ENCODE measurements around the gene KCNJ16. TPM values are rescaled to one million over a fixed set of nuclear protein-coding genes. Genes with fewer than 3 reads are reported as not detected.

The KCNJ16 gene
- total RNA-seq, 1 donor: not detected

- Histone ChIP-seq H3K79me2 (ENCODE audit: insufficient read depth, low read length) (no peaks in the 10 kb centered on the region), H3K36me3 (ENCODE audit: insufficient read depth, low read length) (no peaks in the 10 kb centered on the region), H3K27ac (ENCODE audit: low read depth, low read length) (no peak overlapping the region), H3K4me2 (ENCODE audit: insufficient read depth, low read length) (no peak overlapping the region), H3K4me1 (ENCODE audit: insufficient read depth, low read length) (peaks cover 6% of the 10 kb centered on the region), H3K4me3 (ENCODE audit: insufficient read depth, low read length) (no peak overlapping the region), H3K27me3 (ENCODE audit: insufficient read depth, low read length) (no peaks in the 10 kb centered on the region), H3K9me3 (ENCODE audit: low read depth, low read length) (no peaks in the 10 kb centered on the region), H4K20me1 (ENCODE audit: insufficient read depth, low read length) (no peaks in the 10 kb centered on the region), H2AFZ (ENCODE audit: low read length) (no peak overlapping the region)
- TF ChIP-seq CTCF (IDR thresholded peaks at IDR 0.05; ENCODE audit: extremely low read depth, low read depth, low read length): no peak
- no peak for DNase-seq (ENCODE audit: insufficient read length, low spot score, missing footprints)
Measured at GRCh38 chr17:70104791-70105523, 29.9 kb downstream of the KCNJ16 start.

GRCh38 chr17:70105641-70106040, 30.6 kb downstream of the KCNJ16 start:
- H3K4me1 ChIP-seq (ENCODE audit: insufficient read depth, low read length): peaks cover 8% of the 10 kb centered on the region
- H3K4me2 ChIP-seq (ENCODE audit: insufficient read depth, low read length): no peak overlapping the region
- H3K4me3 ChIP-seq (ENCODE audit: insufficient read depth, low read length): no peak overlapping the region
- no peaks in the 10 kb centered on the region for H3K79me2 ChIP-seq (ENCODE audit: insufficient read depth, low read length)
- no peaks in the 10 kb centered on the region for H3K27me3 ChIP-seq (ENCODE audit: insufficient read depth, low read length)
- DNase-seq (ENCODE audit: insufficient read length, low spot score, missing footprints): no peak
- H3K9me3 ChIP-seq (ENCODE audit: low read depth, low read length): no peaks in the 10 kb centered on the region
- no peak for TF ChIP-seq CTCF (IDR thresholded peaks at IDR 0.05; ENCODE audit: extremely low read depth, low read depth, low read length)
- H4K20me1 ChIP-seq (ENCODE audit: insufficient read depth, low read length): no peaks in the 10 kb centered on the region
- H3K27ac ChIP-seq (ENCODE audit: low read depth, low read length): no peak overlapping the region
- no peak overlapping the region for H2AFZ ChIP-seq (ENCODE audit: low read length)
- no peaks in the 10 kb centered on the region for H3K36me3 ChIP-seq (ENCODE audit: insufficient read depth, low read length)

- no peak overlapping the region for H2AFZ ChIP-seq (ENCODE audit: low read length)
- H3K27ac ChIP-seq (ENCODE audit: low read depth, low read length): no peak overlapping the region
- no peak overlapping the region for H3K4me3 ChIP-seq (ENCODE audit: insufficient read depth, low read length)
- peaks cover 8% of the 10 kb centered on the region for H3K4me1 ChIP-seq (ENCODE audit: insufficient read depth, low read length)
- H4K20me1 ChIP-seq (ENCODE audit: insufficient read depth, low read length): no peaks in the 10 kb centered on the region
- H3K4me2 ChIP-seq (ENCODE audit: insufficient read depth, low read length): no peak overlapping the region
- H3K9me3 ChIP-seq (ENCODE audit: low read depth, low read length): no peaks in the 10 kb centered on the region
- H3K27me3 ChIP-seq (ENCODE audit: insufficient read depth, low read length): no peaks in the 10 kb centered on the region
- H3K79me2 ChIP-seq (ENCODE audit: insufficient read depth, low read length): no peaks in the 10 kb centered on the region
- TF ChIP-seq CTCF (IDR thresholded peaks at IDR 0.05; ENCODE audit: extremely low read depth, low read depth, low read length): no peak
- no peaks in the 10 kb centered on the region for H3K36me3 ChIP-seq (ENCODE audit: insufficient read depth, low read length)
- DNase-seq (ENCODE audit: insufficient read length, low spot score, missing footprints): no peak
Measured at GRCh38 chr17:70106551-70106950, 31.5 kb downstream of the KCNJ16 start.

DNA sequence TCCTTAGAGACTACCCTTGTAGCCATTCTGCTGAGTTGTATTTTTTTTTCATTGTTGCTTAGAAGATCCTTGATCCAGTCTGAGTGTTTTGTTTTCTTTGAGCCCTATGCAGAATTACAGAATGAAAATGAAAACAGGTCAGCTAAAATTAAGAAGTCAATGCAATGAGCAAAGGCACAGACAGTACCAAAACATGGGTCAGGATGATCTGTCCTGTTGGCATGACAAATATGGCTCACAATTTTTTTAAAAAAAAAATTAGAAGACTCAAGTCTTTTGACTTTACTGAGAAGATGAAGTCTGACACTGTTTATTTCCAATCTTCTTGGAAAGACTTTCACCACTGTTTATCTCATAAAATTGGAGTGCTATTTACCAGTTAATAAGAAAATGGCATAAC, 32.4 kb downstream of the KCNJ16 start:
- Histone ChIP-seq H3K4me1 (ENCODE audit: insufficient read depth, low read length) (peaks cover 8% of the 10 kb centered on the region), H4K20me1 (ENCODE audit: insufficient read depth, low read length) (no peaks in the 10 kb centered on the region), H3K27ac (ENCODE audit: low read depth, low read length) (no peak overlapping the region), H3K27me3 (ENCODE audit: insufficient read depth, low read length) (no peaks in the 10 kb centered on the region), H3K79me2 (ENCODE audit: insufficient read depth, low read length) (no peaks in the 10 kb centered on the region), H2AFZ (ENCODE audit: low read length) (no peak overlapping the region), H3K9me3 (ENCODE audit: low read depth, low read length) (no peaks in the 10 kb centered on the region), H3K36me3 (ENCODE audit: insufficient read depth, low read length) (no peaks in the 10 kb centered on the region), H3K4me3 (ENCODE audit: insufficient read depth, low read length) (no peak overlapping the region), H3K4me2 (ENCODE audit: insufficient read depth, low read length) (no peak overlapping the region)
- no peak for TF ChIP-seq CTCF (IDR thresholded peaks at IDR 0.05; ENCODE audit: extremely low read depth, low read depth, low read length)
- no peak for DNase-seq (ENCODE audit: insufficient read length, low spot score, missing footprints)

Measured in osteoblast (primary cell).